Activated CD8-positive, alpha-beta memory T cell treated with anti-CD3 and anti-CD28 coated beads, Interleukin-2, amount 50 U/mL, for 1 hour (primary cell): ENCODE results near the gene STYXL1.
A peak's percentile ranks its signal among the peaks of the same experiment; 100 is the strongest.
"Not testable (repeated sequence)": the region's sequence is repeated elsewhere in the genome, so short reads cannot be mapped to it uniquely, and the experiment has no call there.

Experiments used
- DNase-seq: peaks from one replicate; pipeline ENCODE4 v3.0.0-alpha.2; 2020; ENCODE audit errors: extremely low read depth

Gene STYXL1

GRCh38 chr7:76047811-76048667 lies at the start of gene STYXL1, which contains the start of gene MDH2:
TSS of gene STYXL1 (minus strand) at chr7:76048000. CDS start at chr7:76030523, 17,477 bp downstream.
TSS of gene MDH2 (plus strand) at chr7:76048106. CDS start at chr7:76048161, 55 bp downstream.
- DNase-seq = peak; percentile 65

- DNase-seq = no peak
Observed at GRCh38 chr7:76095908-76096307, 48.1 kb upstream of the STYXL1 start.

- DNase-seq = not testable (repeated sequence)
Observed at GRCh38 chr7:76094326-76094725, 46.5 kb upstream of the STYXL1 start.

- not testable (repeated sequence) for DNase-seq
Observed at GRCh38 chr7:76093531-76093930, 45.7 kb upstream of the STYXL1 start.

- no peak for DNase-seq
Observed at GRCh38 chr7:76091506-76091905, 43.7 kb upstream of the STYXL1 start.

- DNase-seq = no peak
Observed at GRCh38 chr7:76089865-76090475, 42.2 kb upstream of the STYXL1 start.

GRCh38 chr7:76087362-76087791 lies 39.6 kb upstream of the STYXL1 start:
- not testable (repeated sequence) for DNase-seq

- DNase-seq = no peak
Observed at GRCh38 chr7:76086070-76086469, 38.3 kb upstream of the STYXL1 start.

GRCh38 chr7:76084115-76084514 lies 36.3 kb upstream of the STYXL1 start:
- DNase-seq = not testable (repeated sequence)

- no peak for DNase-seq
Observed at GRCh38 chr7:76080204-76080603, 32.4 kb upstream of the STYXL1 start.

- no peak for DNase-seq
Observed at GRCh38 chr7:76077435-76077834, 29.6 kb upstream of the STYXL1 start.

GRCh38 chr7:76076995-76077394 lies 29.2 kb upstream of the STYXL1 start:
- DNase-seq = no peak

GRCh38 chr7:76074972-76075370 lies 27.2 kb upstream of the STYXL1 start:
- no peak for DNase-seq

GRCh38 chr7:76074306-76074971 lies 26.6 kb upstream of the STYXL1 start:
- no peak for DNase-seq

- DNase-seq = no peak
Observed at GRCh38 chr7:76073335-76073990, 25.7 kb upstream of the STYXL1 start.

- no peak for DNase-seq
Observed at GRCh38 chr7:76072243-76073148, 24.7 kb upstream of the STYXL1 start.

GRCh38 chr7:76071316-76072242 lies 23.8 kb upstream of the STYXL1 start:
- no peak for DNase-seq

- DNase-seq = no peak
Observed at GRCh38 chr7:76069238-76069638, 21.4 kb upstream of the STYXL1 start.

GRCh38 chr7:76066716-76067503 lies 19.1 kb upstream of the STYXL1 start:
- no peak for DNase-seq
